SK-N-SH (cell line): Measurements from ENCODE around the gene SOBP. TPM values are rescaled to one million over a fixed set of nuclear protein-coding genes. Genes with fewer than 3 reads are reported as not detected.

Experiments
- CTCF ChIA-PET: fragments of 300-600, 350-600 bp; formaldehyde crosslinking; extraction: SDS; loops from one replicate; lab custom pipeline; 2021; lab: Yijun Ruan, JAX
- POLR2A ChIA-PET: fragments of 350-600 bp; sonication (Branson Sonifier 250); formaldehyde crosslinking; extraction: SDS; loops from one replicate; lab custom pipeline; 2020; ENCODE audit warnings: antibody characterized with exemption, inconsistent platforms; lab: Yijun Ruan, JAX
- DNase-seq: peaks from one replicate; pipeline ENCODE4 v3.0.0; 2012
- H2AFZ ChIP-seq: fragments of 200-600 bp; sonication (generic); 2 replicates; pipeline ENCODE4 v1.8.1; 2016; ENCODE audit warnings: antibody characterized with exemption, mild to moderate bottlenecking, low read depth
- H3F3A ChIP-seq: fragments of 200-600 bp; sonication (generic); replicated peaks from 2 replicates; pipeline ENCODE3; 2016; ENCODE audit warnings: antibody characterized with exemption, mild to moderate bottlenecking; ENCODE audit not compliant: insufficient read depth
- H3K27ac ChIP-seq, 2 experiments: fragments of 200-500 bp in 1 of 2; fragments of 200-600 bp in 1 of 2; sonication (Bioruptor generic) in 1 of 2; sonication (generic), shearing (Covaris generic) in 1 of 2; 2 replicates each; pipeline versions ENCODE4 v1.5.1 to v1.6.1; 2014 to 2016; ENCODE audit warnings: low read depth in 2 of 2, inconsistent platforms in 1 of 2, low read length in 1 of 2, mild to moderate bottlenecking in 1 of 2, mixed read lengths in 1 of 2
- H3K27me3 ChIP-seq: fragments of 200-600 bp; sonication (generic), shearing (Covaris generic); 2 replicates; pipeline ENCODE4 v1.6.1; 2016; ENCODE audit warnings: mixed run types; ENCODE audit not compliant: insufficient read depth
- H3K36me3 ChIP-seq, 2 experiments: fragments of 200-500 bp in 1 of 2; fragments of 200-600 bp in 1 of 2; sonication (Bioruptor generic) in 1 of 2; sonication (generic) in 1 of 2; replicated peaks in 1 of 2; 2 replicates each; pipeline versions ENCODE3 to v1.5.1; 2014 to 2016; ENCODE audit warnings: low read length in 1 of 2, mild to moderate bottlenecking in 1 of 2; ENCODE audit not compliant: insufficient read depth in 2 of 2, control insufficient read depth in 1 of 2
- H3K4me1 ChIP-seq, 2 experiments: fragments of 200-500 bp in 1 of 2; fragments of 200-600 bp in 1 of 2; sonication (Bioruptor generic) in 1 of 2; sonication (generic), shearing (Covaris generic) in 1 of 2; 2 replicates each; pipeline versions ENCODE4 v1.5.1 to v1.6.1; 2014 to 2016; ENCODE audit warnings: low read depth in 1 of 2, low read length in 1 of 2, mixed run types in 1 of 2; ENCODE audit not compliant: insufficient read depth in 2 of 2, control insufficient read depth in 1 of 2
- H3K4me2 ChIP-seq: fragments of 200-600 bp; sonication (generic), shearing (Covaris generic); 2 replicates; pipeline ENCODE4 v1.6.1; 2017; ENCODE audit warnings: mixed run types
- H3K4me3 ChIP-seq, 2 experiments: fragments of 200-500 bp in 1 of 2; fragments of 200-600 bp in 1 of 2; sonication (Bioruptor generic) in 1 of 2; sonication (generic), shearing (Covaris generic) in 1 of 2; 2 replicates each; pipeline versions ENCODE4 v1.5.1 to v1.8.1; 2014 to 2016; ENCODE audit warnings: low read depth in 2 of 2, inconsistent platforms in 1 of 2, low read length in 1 of 2, mild to moderate bottlenecking in 1 of 2, mixed read lengths in 1 of 2, moderate library complexity in 1 of 2
- H3K79me2 ChIP-seq: fragments of 200-600 bp; sonication (generic); 2 replicates; pipeline ENCODE4 v1.8.1; 2017; ENCODE audit warnings: mild to moderate bottlenecking; ENCODE audit not compliant: insufficient read depth
- H3K9ac ChIP-seq: fragments of 200-600 bp; sonication (generic); 2 replicates; pipeline ENCODE4 v1.6.1; 2017; ENCODE audit warnings: mixed run types
- H3K9me2 ChIP-seq: fragments of 200-600 bp; sonication (generic); 2 replicates; pipeline ENCODE4 v1.6.1; 2017; ENCODE audit warnings: mixed run types
- H3K9me3 ChIP-seq: fragments of 200-600 bp; sonication (generic); 2 replicates; pipeline ENCODE4 v1.6.1; 2017; ENCODE audit warnings: mixed run types, mild to moderate bottlenecking, moderate library complexity
- H4K20me1 ChIP-seq: fragments of 200-600 bp; sonication (generic); 2 replicates; pipeline ENCODE4 v1.6.1; 2017; ENCODE audit warnings: mild to moderate bottlenecking, mixed run types; ENCODE audit not compliant: insufficient read depth
- CHD2 ChIP-seq: fragments of 150-350 bp; IDR thresholded peaks from 2 replicates; pipeline ENCODE4 v1.6.1; 2018; ENCODE audit warnings: low read length; ENCODE audit not compliant: partially characterized antibody
- ELF1 ChIP-seq: IDR thresholded peaks from 2 replicates; pipeline ENCODE4 v1.4.0; 2012
- EZH2phosphoT487 ChIP-seq: fragments of 200-600 bp; sonication (generic); IDR thresholded peaks from 2 replicates; pipeline ENCODE4 v1.6.1; 2017; ENCODE audit warnings: low read depth, mixed run types, mild to moderate bottlenecking, antibody characterized with exemption, moderate library complexity, borderline replicate concordance
- FOSL2 ChIP-seq: IDR thresholded peaks from 2 replicates; pipeline ENCODE4 v1.4.0; 2012; ENCODE audit warnings: low read depth, mild to moderate bottlenecking, moderate library complexity, borderline replicate concordance
- FOXJ3 ChIP-seq: sonication (generic); formaldehyde crosslinking; IDR thresholded peaks from 2 replicates; pipeline ENCODE4 v1.5.1; 2020; ENCODE audit warnings: mild to moderate bottlenecking, missing genetic modification reagents
- FOXM1 ChIP-seq: IDR thresholded peaks from 2 replicates; pipeline ENCODE4 v1.4.0; 2012; ENCODE audit warnings: low read depth, mild to moderate bottlenecking
- GATA2 ChIP-seq: sonication (generic); formaldehyde crosslinking; IDR thresholded peaks from 2 replicates; pipeline ENCODE4 v1.5.0; 2020; ENCODE audit warnings: mild to moderate bottlenecking, missing genetic modification reagents
- IRF3 ChIP-seq: fragments of 150-350 bp; IDR thresholded peaks from 2 replicates; pipeline ENCODE4 v1.6.1; 2016; ENCODE audit warnings: mild to moderate bottlenecking, low read depth, low read length
- MAX ChIP-seq: IDR thresholded peaks from 2 replicates; pipeline ENCODE4 v1.4.0; 2012; ENCODE audit warnings: low read depth
- MEF2A ChIP-seq: IDR thresholded peaks from 2 replicates; pipeline ENCODE4 v1.4.0; 2012; ENCODE audit warnings: low read depth, borderline replicate concordance
- NFIC ChIP-seq: IDR thresholded peaks from 2 replicates; pipeline ENCODE4 v1.4.0; 2012; ENCODE audit warnings: borderline replicate concordance
- NRF1 ChIP-seq: IDR thresholded peaks from 2 replicates; pipeline ENCODE4 v1.6.1; 2012; ENCODE audit warnings: low read depth, mild to moderate bottlenecking, low read length
- PBX3 ChIP-seq: IDR thresholded peaks from 2 replicates; pipeline ENCODE4; 2012
- REST ChIP-seq: IDR thresholded peaks from 2 replicates; pipeline ENCODE4 v1.6.1; 2012; ENCODE audit warnings: mild to moderate bottlenecking, low read depth, low read length, moderate library complexity
- TAF1 ChIP-seq: IDR thresholded peaks from 2 replicates; pipeline ENCODE4 v1.6.1; 2012; ENCODE audit warnings: low read depth, mild to moderate bottlenecking, low read length, moderate library complexity, borderline replicate concordance
- TCF12 ChIP-seq: IDR thresholded peaks from 2 replicates; pipeline ENCODE4 v1.4.0; 2012
- USF1 ChIP-seq: IDR thresholded peaks from 2 replicates; pipeline ENCODE4 v1.4.0; 2012; ENCODE audit warnings: low read depth, borderline replicate concordance
- YY1 ChIP-seq: IDR thresholded peaks from 2 replicates; pipeline ENCODE4 v1.4.0; 2012; ENCODE audit warnings: low read depth, mild to moderate bottlenecking
- ZBTB33 ChIP-seq: IDR thresholded peaks from 2 replicates; pipeline ENCODE4 v1.4.0; 2012; ENCODE audit warnings: low read depth, borderline replicate concordance
- WGBS: methylation state at CpG from one replicate; pipeline ENCODE4 v1.1.6; 2017; ENCODE audit warnings: low lambda C conversion rate; 5-methylcytosine and 5-hydroxymethylcytosine counted together
- polyA plus RNA-seq, 3 experiments: library from polyadenylated mRNA; depleted of rRNA; stranded (reverse); fragments of >200 nt; gene quantifications; 2 replicates each; pipeline ENCODE4 v1.2.3, GENCODE V29; 2012

The SOBP gene
- polyA plus RNA-seq, 1 of the 3 experiments (the other 2 are of a cell fraction) = 0.61 TPM

- TF ChIP-seq MAX (no peak), MEF2A (no peak), CHD2 (no peak)
Observed at GRCh38 chr6:107689951-107690642, 200.2 kb downstream of the SOBP start (continued).

- 74% methylated on average over 6 of the region's 6 CpGs for WGBS
- no peaks in the 10 kb centered on the region for H3K9me2 ChIP-seq
- no peak overlapping the region for H3K4me3 ChIP-seq
- POLR2A ChIA-PET = no interaction called here
- no peaks in the 10 kb centered on the region for H3K9me3 ChIP-seq
- no peaks in the 10 kb centered on the region for H3K27me3 ChIP-seq
- CTCF ChIA-PET = interaction anchor here (0.9 to 5.8 kb wide), 6 partner anchors 10 to 176 kb away, joined by 3 to 36 read pairs (median 4); no protein-coding TSS in a partner anchor
- no peaks in the 10 kb centered on the region for H4K20me1 ChIP-seq
- no peak overlapping the region for H2AFZ ChIP-seq
- DNase-seq = no peak
- no peak overlapping the region for H3K4me2 ChIP-seq
- no peaks in the 10 kb centered on the region for H3K4me1 ChIP-seq
- H3K9ac ChIP-seq = no peak overlapping the region
- no peaks in the 10 kb centered on the region for H3F3A ChIP-seq
- H3K36me3 ChIP-seq = no peaks in the 10 kb centered on the region
- no peaks in the 10 kb centered on the region for H3K79me2 ChIP-seq
- H3K27ac ChIP-seq = no peak overlapping the region
- TF ChIP-seq ZBTB33 (no peak), FOXM1 (no peak), TCF12 (no peak), YY1 (no peak), IRF3 (no peak), REST (no peak), MAX (no peak), NRF1 (no peak), EZH2phosphoT487 (no peak), CHD2 (no peak), FOXJ3 (CRISPR knock-in tag) (no peak), ELF1 (no peak), NFIC (no peak), PBX3 (no peak), FOSL2 (no peak), TAF1 (no peak), USF1 (no peak), GATA2 (CRISPR knock-in tag) (no peak)
Observed at GRCh38 chr6:107690643-107691061, 200.7 kb downstream of the SOBP start.
